ENCODE results near the gene DHODH.

DNA sequence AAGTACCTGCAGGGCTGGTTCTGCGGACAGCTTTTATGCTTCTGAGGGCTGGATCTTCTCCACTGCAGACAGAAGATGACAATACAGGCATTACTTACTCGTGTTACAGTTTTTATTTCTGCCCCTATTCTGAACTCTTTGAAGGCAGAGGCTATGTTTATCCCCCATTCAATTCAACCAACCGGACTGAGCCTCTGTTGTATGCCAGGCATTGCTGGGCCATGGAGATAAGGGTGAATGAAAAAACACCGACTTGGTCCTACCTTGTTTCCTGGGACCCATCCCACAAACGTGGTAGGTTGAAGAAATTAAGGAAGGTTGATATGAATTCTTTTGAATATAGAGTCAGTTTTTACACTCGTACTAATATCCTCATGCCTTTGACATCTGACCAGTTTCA, 35.8 kb downstream of the DHODH start:
- TF ChIP-seq, protein P1, sequence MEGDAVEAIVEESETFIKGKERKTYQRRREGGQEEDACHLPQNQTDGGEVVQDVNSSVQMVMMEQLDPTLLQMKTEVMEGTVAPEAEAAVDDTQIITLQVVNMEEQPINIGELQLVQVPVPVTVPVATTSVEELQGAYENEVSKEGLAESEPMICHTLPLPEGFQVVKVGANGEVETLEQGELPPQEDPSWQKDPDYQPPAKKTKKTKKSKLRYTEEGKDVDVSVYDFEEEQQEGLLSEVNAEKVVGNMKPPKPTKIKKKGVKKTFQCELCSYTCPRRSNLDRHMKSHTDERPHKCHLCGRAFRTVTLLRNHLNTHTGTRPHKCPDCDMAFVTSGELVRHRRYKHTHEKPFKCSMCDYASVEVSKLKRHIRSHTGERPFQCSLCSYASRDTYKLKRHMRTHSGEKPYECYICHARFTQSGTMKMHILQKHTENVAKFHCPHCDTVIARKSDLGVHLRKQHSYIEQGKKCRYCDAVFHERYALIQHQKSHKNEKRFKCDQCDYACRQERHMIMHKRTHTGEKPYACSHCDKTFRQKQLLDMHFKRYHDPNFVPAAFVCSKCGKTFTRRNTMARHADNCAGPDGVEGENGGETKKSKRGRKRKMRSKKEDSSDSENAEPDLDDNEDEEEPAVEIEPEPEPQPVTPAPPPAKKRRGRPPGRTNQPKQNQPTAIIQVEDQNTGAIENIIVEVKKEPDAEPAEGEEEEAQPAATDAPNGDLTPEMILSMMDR (conservative IDR thresholded peaks at IDR 0.05) = no peak
- no peak for TF ChIP-seq ZFX (IDR thresholded peaks at IDR 0.05)
